Measurements from ENCODE around the gene ZBTB39. TPM values are rescaled to one million over a fixed set of nuclear protein-coding genes. Genes with fewer than 3 reads are reported as not detected.
"Not testable (repeated sequence)": the region's sequence is repeated elsewhere in the genome, so short reads cannot be mapped to it uniquely, and the experiment has no call there.

The ZBTB39 gene
- total RNA-seq, 1 experiment from 2014 or later, result 6.7 TPM

- peak; percentile 57 for DNase-seq (ENCODE audit: low read depth)
Observed at GRCh38 chr12:57001448-57001906, 4.9 kb downstream of the ZBTB39 start.

DNA sequence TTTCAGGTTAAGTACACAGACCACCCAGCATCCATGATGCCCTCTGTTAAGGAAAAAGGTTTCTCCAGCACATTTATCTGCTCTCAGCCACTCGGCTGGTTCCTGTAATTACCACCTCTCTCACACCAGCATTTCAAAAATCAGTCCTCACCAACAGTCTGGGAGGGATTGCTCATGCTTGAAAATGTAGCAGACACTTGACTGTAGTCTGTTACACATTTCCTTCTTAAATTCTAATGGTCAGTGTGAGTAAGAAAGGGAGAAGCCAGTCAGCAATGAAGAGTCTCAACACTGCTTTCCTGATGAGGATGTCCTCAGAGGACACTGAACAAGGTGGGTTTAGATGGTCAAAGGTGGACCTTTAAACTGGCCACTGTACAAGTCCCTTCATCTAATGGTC is 6.0 kb downstream of the ZBTB39 start:
- DNase-seq (ENCODE audit: low read depth), result no peak

DNA sequence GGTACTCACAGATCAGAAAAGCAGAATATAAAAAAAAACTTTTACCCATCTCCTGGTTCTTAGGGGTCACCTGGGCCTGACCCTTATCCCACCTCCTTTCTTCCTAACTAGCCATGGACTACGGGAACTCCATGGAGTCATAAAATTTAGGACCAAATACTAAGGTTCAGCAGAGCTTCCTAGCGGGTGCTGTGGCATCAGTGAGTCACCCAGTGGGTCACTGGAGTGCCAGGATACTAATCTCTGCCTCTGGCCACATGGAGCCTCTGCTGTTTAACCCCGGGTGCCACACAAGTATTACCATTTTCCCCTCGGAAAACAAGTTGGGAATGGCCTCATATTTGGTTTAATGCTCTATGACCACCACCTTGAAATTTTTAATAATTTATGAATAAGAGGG is 6.9 kb downstream of the ZBTB39 start:
- DNase-seq (ENCODE audit: low read depth), result no peak

GRCh38 chr12:56998981-56999380 is 7.4 kb downstream of the ZBTB39 start:
- no peak for DNase-seq (ENCODE audit: low read depth)

GRCh38 chr12:56998316-56998715 is 8.0 kb downstream of the ZBTB39 start:
- DNase-seq (ENCODE audit: low read depth), result no peak

DNA sequence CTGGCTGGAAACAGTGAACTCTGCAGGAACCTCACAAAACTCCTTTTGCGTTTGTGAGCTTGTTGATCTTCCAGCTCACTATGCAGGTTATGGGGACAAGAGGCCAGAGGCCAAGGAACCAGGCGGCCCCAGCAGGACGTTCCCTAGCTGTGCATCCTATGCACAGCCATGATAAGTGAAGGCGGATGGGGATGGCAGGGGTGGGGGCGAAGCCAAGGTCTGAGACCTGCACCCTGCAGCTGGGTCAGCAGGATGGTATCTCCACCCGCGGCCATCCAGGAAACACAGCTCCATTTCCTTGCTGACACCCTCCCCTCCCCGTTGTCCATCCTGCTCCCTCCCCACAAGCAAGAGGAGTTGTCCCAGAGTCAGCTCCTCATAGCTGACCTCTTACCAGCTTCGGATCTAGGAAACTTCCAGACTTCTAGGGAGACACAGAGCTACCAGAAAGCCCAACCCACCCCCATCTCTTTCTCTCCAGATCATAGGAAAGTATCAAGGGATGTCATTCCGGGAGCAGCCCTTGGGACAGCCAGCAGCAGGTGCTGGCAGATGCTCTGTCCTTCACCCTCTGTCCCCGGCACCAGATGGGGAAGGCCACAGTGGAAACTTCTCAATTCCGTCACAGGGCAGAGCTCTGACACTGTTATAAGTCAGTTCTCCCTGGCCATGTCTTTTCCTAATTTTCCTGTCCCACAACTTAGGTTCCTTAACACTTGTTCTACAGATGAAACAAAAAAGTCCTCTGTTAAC is 9.4 kb downstream of the ZBTB39 start:
- no peak for DNase-seq (ENCODE audit: low read depth)

DNA sequence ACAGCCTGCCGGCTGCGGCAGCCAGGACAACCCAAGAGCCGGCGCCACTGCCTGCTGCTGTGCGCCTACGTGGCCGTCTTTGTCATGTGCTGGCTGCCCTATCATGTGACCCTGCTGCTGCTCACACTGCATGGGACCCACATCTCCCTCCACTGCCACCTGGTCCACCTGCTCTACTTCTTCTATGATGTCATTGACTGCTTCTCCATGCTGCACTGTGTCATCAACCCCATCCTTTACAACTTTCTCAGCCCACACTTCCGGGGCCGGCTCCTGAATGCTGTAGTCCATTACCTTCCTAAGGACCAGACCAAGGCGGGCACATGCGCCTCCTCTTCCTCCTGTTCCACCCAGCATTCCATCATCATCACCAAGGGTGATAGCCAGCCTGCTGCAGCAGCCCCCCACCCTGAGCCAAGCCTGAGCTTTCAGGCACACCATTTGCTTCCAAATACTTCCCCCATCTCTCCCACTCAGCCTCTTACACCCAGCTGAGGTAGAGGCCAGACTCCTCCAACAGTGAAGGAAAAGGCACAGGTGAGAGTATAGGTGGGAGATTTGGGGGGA is 10.3 kb downstream of the ZBTB39 start:
- DNase-seq (ENCODE audit: low read depth), result no peak

- no peak for DNase-seq (ENCODE audit: low read depth)
Observed at GRCh38 chr12:56995201-56995929, 11.0 kb downstream of the ZBTB39 start.

DNA sequence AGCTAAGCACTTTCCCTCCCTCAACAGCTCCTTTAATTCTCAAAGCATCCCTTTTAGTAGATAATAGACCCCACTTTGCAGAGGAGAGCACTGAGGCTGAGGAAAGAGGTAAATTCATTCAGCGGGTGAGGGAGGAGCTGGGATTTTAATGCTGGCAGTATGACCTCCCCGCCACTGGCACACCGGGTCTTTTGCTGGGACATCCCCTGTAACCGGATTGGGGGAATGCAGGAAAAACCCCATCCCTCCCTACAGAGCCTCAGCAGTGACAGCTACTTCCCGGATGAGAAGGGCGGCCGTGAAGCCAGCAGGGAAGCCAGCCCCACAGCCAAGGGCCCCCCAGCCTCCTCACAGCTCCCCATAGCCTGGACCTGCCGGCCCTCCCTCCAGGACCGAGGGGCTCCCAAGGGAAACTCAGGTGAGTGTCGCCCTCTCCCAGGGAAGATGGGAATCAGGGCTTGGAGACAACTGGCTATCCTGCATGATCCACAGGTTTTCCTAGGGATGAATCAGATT is 12.1 kb downstream of the ZBTB39 start:
- no peak for DNase-seq (ENCODE audit: low read depth)

DNA sequence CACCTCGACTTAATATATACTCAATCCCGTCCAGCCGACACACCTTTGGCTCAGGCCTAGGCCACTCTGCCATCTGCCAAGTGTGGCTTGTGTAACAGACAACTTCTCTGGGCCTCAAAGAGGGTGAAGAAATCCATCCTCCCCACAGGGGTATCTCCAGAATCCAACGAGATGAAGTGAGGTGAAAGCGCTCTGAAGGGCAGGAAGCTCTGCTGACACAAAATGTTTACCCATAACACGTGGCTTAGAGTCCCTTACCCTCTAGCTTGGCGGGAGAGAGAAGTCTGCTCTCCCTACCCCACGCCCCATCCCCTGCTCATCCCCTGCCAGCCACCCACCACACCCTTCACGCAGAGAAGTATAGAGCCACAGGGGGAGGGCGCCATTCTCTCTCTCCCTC is 13.0 kb downstream of the ZBTB39 start:
- no peak for DNase-seq (ENCODE audit: low read depth)

GRCh38 chr12:56991319-56992246 is 14.8 kb downstream of the ZBTB39 start:
- DNase-seq (ENCODE audit: low read depth), result no peak

DNA sequence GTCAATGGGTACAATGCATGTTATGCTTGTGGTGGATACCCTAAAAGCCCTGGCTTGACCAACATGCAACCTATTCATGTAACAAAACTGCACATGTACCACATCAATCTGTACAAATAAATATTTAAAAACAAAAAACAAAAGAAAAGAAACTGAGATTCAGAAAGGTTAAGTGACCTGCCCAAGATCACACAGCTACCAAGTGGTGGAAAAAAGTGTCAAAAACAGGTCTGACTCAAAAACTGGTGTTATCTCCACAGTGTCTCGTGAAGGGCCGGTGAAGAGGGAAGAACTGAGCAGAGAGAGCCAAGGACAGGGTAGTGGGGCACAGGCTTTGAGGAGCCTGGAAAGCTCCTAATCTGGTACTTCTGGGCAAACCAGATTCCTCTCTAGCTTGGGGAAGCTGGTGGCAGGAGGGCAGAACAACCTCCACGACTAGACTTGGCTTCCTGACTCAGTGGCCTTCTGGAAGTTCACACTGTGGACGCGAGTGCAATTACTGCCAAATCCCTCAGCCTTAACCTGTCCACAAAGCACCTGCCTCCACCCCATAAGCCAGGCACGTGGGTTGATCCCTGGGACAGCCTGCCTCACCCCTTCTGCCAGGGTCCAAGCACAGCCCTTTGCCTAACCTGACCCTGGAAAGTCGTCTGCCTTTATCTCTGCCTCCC is 15.6 kb downstream of the ZBTB39 start:
- no peak for DNase-seq (ENCODE audit: low read depth)

DNA sequence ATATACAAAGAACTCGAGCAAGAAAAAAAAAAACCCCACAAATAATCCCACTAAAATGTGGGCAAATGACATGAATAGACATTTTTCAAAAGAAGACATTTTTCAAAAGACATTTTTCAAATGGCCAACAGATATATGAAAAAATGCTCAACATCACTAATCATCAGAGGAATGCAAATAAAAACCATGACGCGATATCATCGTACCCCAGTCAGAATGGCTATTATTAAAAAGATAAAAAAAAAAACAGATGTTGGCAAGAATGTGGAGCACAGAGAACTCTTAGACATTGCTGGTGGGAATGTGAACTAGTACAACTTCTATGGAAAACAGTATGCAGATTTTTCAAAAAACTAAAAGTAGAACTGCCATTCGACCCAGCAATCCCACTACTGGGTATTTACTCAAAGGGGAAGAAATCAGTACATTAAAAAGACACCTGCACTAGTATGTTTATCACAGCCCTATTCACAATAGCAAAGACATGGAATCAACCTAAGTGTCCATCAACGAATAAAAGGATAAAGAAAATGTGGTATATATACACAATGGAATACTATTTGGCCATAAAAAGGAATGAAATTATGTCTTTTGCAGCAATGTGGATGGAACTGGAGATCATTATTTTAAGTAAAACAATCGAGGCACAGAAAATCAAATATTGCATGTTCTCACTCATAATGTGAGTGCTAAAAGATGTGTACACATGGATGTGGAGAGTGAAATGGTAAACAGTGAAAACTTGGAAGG is 16.3 kb downstream of the ZBTB39 start:
- DNase-seq (ENCODE audit: low read depth), result no peak

DNA sequence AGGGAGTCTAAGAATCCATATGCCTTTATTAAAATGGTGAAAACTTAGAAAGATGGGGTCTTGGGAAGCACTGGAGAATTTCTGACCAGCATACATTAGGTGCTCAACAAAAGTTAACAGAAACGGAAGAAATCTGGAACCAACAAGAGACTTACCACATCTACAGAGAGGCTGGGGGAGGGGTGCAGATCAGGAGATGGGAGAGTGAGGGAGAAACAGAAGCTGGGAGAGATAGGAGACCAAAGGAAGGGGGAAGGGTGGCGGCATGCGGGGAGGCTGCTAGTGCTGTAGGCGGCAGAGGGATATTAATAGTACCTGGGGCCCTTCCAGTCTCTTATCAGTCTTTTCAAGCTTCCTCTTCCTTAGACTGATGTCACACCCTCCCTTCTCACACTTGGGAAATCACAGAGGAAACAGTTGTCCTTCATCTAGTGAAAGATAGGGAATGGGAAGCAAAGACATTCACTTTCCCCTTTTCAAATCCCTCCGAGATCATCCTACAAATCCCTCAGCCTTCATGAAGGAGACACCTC is 18.1 kb downstream of the ZBTB39 start:
- DNase-seq (ENCODE audit: low read depth), result no peak

GRCh38 chr12:56987551-56988053 is 18.7 kb downstream of the ZBTB39 start:
- DNase-seq (ENCODE audit: low read depth), result peak; percentile 78

DNA sequence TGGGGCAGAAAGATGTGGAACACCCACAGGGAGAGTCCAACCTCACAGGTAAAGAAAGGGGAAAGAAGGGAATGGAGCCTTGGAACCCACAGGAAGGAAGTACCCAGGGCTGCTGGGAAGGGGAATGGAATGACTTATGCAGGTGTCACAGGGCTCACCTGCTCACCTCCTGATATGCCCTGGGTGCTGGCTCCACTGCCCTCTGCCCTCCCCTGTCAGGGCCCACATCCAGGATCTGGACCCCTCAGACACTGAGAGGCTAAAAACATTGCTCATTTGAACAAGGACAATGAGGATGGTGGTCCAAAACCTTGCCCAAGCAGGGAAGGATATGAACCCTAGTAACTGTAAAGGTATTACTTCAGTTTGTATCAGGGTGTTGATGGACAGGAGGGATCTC is 19.3 kb downstream of the ZBTB39 start:
- DNase-seq (ENCODE audit: low read depth), result no peak

GRCh38 chr12:56985714-56986113 is 20.6 kb downstream of the ZBTB39 start:
- peak; percentile 67 for DNase-seq (ENCODE audit: low read depth)

- DNase-seq (ENCODE audit: low read depth), result no peak
Observed at GRCh38 chr12:56983386-56983785, 23.0 kb downstream of the ZBTB39 start.

DNA sequence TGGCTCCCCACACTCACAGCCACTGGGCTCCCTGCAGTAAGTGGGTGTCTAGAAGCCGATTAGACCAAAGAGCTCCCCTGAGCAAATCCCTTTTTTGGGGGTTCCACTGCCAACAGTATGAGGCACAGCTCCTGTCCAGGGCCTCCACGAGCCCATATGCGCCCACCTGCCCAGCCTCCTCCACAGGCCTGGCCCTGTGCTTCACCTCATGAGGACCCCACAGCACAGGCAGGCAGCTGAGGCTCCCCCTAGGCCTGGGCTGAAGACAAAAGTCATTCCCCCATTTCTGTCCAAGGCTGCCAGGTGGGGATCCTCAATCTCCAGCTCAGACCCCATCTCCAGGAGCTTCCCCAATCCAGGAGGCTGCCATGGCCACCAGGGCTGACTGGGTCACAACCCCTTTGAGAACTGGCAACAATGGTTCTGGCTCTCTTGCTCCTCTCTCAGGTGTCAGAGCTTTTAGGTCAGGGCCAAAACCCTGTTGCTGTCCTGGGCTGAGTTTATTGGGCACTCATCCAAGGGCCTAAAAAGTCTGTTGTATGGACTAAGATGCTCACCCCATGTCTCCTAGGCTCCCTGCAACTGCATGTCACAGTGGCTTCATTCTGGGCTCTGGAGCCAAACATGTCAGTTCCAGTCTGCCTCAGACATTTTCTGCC is 23.6 kb downstream of the ZBTB39 start:
- DNase-seq (ENCODE audit: low read depth), result not testable (repeated sequence)
